B cell (primary cell): ENCODE results near the gene USP6NL. TPM values are rescaled to one million over a fixed set of nuclear protein-coding genes. Genes with fewer than 3 reads are reported as not detected.

Experiments
- ATAC-seq: fragments of 200-7000 bp; cut with Tn5 transposase; one replicate; pipeline ENCODE4 v1.10.0; 2021; ENCODE audit warnings: low read depth, mild to moderate bottlenecking, moderate number of reproducible peaks, moderate library complexity
- CTCF ChIA-PET: fragments of 350-600 bp; sonication (Branson Sonifier 250); formaldehyde crosslinking; loops from one replicate; lab custom pipeline; 2021; ENCODE audit warnings: antibody characterized with exemption, inconsistent platforms; lab: Charles Lee
- POLR2A ChIA-PET: fragments of 350-600 bp; sonication (Branson Sonifier 250); formaldehyde crosslinking; loops from one replicate; lab custom pipeline; 2021; ENCODE audit warnings: antibody characterized with exemption; lab: Charles Lee
- DNase-seq: peaks from one replicate; pipeline ENCODE4 v3.0.0; 2013
- H2AFZ ChIP-seq: 2 replicates; pipeline ENCODE4 v1.6.1; 2012; ENCODE audit warnings: mild to moderate bottlenecking, low read depth, low read length; ENCODE audit not compliant: insufficient read depth, poor library complexity, severe bottlenecking
- H3K27ac ChIP-seq, 2 donors: 1 replicate in 1 of 2; 2 replicates in 1 of 2; pipeline ENCODE4 v1.5.1; 2012 to 2013; ENCODE audit warnings: low read length in 2 of 2, mild to moderate bottlenecking in 2 of 2, moderate library complexity in 1 of 2
- H3K27me3 ChIP-seq, 4 experiments: fragments of 200-600 bp in 1 of 4; sonication (generic) in 1 of 4; replicated peaks in 1 of 4; 1 replicate in 2 of 4; 2 replicates in 2 of 4; pipeline versions ENCODE4 v1.6.1 to v1.7.0; 2013 to 2016; ENCODE audit warnings: low read length in 3 of 4, mild to moderate bottlenecking in 2 of 4, mixed read lengths in 1 of 4, moderate library complexity in 1 of 4; ENCODE audit not compliant: insufficient read depth in 4 of 4, control insufficient read depth in 3 of 4; ENCODE audit errors: control extremely low read depth in 1 of 4
- H3K36me3 ChIP-seq, 2 experiments: replicated peaks in 1 of 2; 1 replicate in 1 of 2; 2 replicates in 1 of 2; pipeline versions ENCODE4 v1.6.1 to v1.7.1; 2013; ENCODE audit warnings: low read length in 1 of 2; ENCODE audit not compliant: insufficient read depth in 2 of 2, control insufficient read depth in 1 of 2; ENCODE audit errors: control extremely low read depth in 1 of 2, extremely low read depth in 1 of 2
- H3K4me1 ChIP-seq, 2 donors: fragments of 200-600 bp in 1 of 2; sonication (generic) in 1 of 2; 1 replicate in 1 of 2; 2 replicates in 1 of 2; pipeline versions ENCODE4 v1.5.1 to v1.6.1; 2013 to 2017; ENCODE audit warnings: low read length in 2 of 2; ENCODE audit not compliant: control insufficient read depth in 2 of 2, insufficient read depth in 2 of 2
- H3K4me2 ChIP-seq: replicated peaks from 2 replicates; pipeline ENCODE3; 2012; ENCODE audit warnings: mild to moderate bottlenecking, low read depth, low read length; ENCODE audit not compliant: poor library complexity, severe bottlenecking
- H3K4me3 ChIP-seq, 5 experiments: fragments of 200-600 bp in 1 of 5; sonication (generic) in 1 of 5; 1 replicate in 3 of 5; 2 replicates in 2 of 5; pipeline versions ENCODE4 v1.5.1 to v1.7.0; 2011 to 2016; ENCODE audit warnings: low read length in 4 of 5, mild to moderate bottlenecking in 4 of 5, low read depth in 2 of 5, control low read depth in 1 of 5, moderate library complexity in 1 of 5; ENCODE audit not compliant: insufficient read depth in 1 of 5; ENCODE audit errors: control extremely low read depth in 1 of 5, extremely low read depth in 1 of 5
- H3K79me2 ChIP-seq: fragments of 200-600 bp; sonication (generic); one replicate; pipeline ENCODE4 v1.6.0; 2016; ENCODE audit warnings: low read length; ENCODE audit not compliant: control insufficient read depth, insufficient read depth
- H3K9ac ChIP-seq: fragments of 200-600 bp; sonication (generic); 2 replicates; pipeline ENCODE4 v1.6.1; 2017; ENCODE audit warnings: mild to moderate bottlenecking, low read length, moderate library complexity
- H3K9me3 ChIP-seq, 3 donors: one replicate each; pipeline versions ENCODE4 v1.6.1 to v1.7.1; 2013; ENCODE audit warnings: low read length in 2 of 3; ENCODE audit not compliant: control insufficient read depth in 2 of 3, insufficient read depth in 1 of 3; ENCODE audit errors: control extremely low read depth in 1 of 3
- H4K20me1 ChIP-seq: 2 replicates; pipeline ENCODE4 v1.6.0; 2012; ENCODE audit warnings: mild to moderate bottlenecking, low read length; ENCODE audit not compliant: insufficient read depth, control insufficient read depth, poor library complexity, severe bottlenecking
- H3K27ac Mint-ChIP-seq: one replicate; pipeline ENCODE4 v1.8.0; 2021; ENCODE audit warnings: mixed read lengths
- H3K27me3 Mint-ChIP-seq: one replicate; pipeline ENCODE4 v1.8.0; 2021; ENCODE audit warnings: mixed read lengths
- H3K4me1 Mint-ChIP-seq: one replicate; pipeline ENCODE4 v1.8.0; 2021; ENCODE audit warnings: mixed read lengths
- H3K4me3 Mint-ChIP-seq: one replicate; pipeline ENCODE4 v1.8.0; 2021; ENCODE audit warnings: mixed read lengths
- H3K9me3 Mint-ChIP-seq: one replicate; pipeline ENCODE4 v1.8.0; 2022; ENCODE audit warnings: mixed read lengths; ENCODE audit not compliant: insufficient read depth
- EZH2 ChIP-seq: IDR thresholded peaks from 2 replicates; pipeline ENCODE4 v1.6.1; 2012; ENCODE audit warnings: borderline replicate concordance, low read depth, mild to moderate bottlenecking, moderate library complexity, low read length; ENCODE audit not compliant: insufficient read depth, poor library complexity, severe bottlenecking
- WGBS: methylation state at CpG from one replicate; pipeline ENCODE4 v1.1.5; 2013; ENCODE audit warnings: missing lambda C conversion rate; ENCODE audit not compliant: insufficient coverage; 5-methylcytosine and 5-hydroxymethylcytosine counted together
- intact Hi-C: fragments of 100-400 bp; cut with micrococcal nuclease; formaldehyde crosslinking; loops from one replicate; pipeline ENCODE4 v1.10.0; 2022
- polyA plus RNA-seq: library from polyadenylated mRNA; depleted of rRNA; stranded (reverse); fragments of >200 nt; gene quantifications from 2 replicates; pipeline ENCODE4 v1.2.3, GENCODE V29; 2012
- total RNA-seq, 2 donors: library from RNA; stranded (reverse); fragments of 120-200 nt in 1 of 2; gene quantifications; 1 replicate in 1 of 2; 2 replicates in 1 of 2; pipeline versions ENCODE4 v1.2.3 to v1.2.4, GENCODE V29; 2013 to 2022
- TF ChIP-seq, protein P1 (sequence below): fragments of 200-600 bp; IDR thresholded peaks from one replicate; pipeline ENCODE4 v1.8.0; 2022; ENCODE audit warnings: antibody characterized with exemption, mild to moderate bottlenecking

Gene USP6NL
- total and polyA plus RNA-seq, 2 donors (not counting 1 experiment from before 2014, with no cell fraction given): 27.0 to 61.5 TPM

DNA sequence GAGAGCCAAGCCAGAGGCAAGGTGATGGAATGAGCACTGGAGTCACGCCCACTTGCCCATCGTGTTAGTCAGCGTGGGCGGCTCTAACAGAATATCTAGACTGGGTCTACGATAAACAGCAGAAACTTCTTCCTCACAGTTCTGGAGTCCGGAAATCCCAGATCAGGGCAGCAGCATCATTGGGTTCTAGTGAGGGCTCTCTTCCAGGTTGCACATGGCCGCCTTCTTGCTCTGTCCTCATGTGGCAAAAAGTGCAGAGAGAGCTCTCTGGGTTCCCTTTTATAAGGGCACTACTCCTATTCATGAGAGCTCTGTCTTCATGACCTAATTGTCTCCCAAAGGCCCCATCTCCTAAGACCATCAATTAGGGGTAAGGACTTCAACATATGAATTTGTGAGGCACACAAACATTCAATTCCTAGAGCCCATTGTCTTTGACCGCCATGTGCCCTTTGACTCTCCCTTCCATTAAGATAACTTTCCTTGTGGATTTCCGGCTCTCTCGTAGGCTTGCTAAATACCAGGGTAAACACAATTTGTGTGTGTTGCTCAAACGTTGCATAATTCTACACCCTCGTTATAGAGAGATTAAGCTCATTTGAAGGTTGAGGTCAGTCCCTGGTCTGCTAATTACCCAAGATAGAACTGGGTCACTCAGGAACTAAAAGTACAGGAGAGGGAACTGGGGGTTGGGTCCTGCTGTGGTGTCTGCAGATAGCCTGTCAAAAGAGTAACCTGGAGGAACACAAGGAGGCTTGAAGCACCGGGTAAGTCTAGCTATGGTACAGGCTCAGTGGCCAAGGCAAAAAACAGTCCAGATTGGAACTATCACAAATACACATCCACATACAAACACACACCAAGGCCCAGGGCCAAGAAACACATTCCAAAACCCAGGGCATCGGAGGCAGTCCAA lies 28.7 kb upstream of the USP6NL start:
- ChIA-PET POLR2A (no interaction called here), CTCF (no interaction called here)
- Histone ChIP-seq H3K27ac (no peak overlapping the region), H3K4me3 (no peak overlapping the region), H2AFZ (no peak overlapping the region), H3K9me3 (no peaks in the 10 kb centered on the region), H3K4me1 (peaks cover 28 to 29% of the 10 kb centered on the region in 2 donors), H3K27me3 (no peaks in the 10 kb centered on the region), H3K36me3 (no peaks in the 10 kb centered on the region), H3K9ac (no peak overlapping the region), H3K79me2 (peaks cover 7% of the 10 kb centered on the region), H4K20me1 (no peaks in the 10 kb centered on the region), H3K4me2 (no peak overlapping the region)
- TF ChIP-seq EZH2: no peak
- TF ChIP-seq, protein P1, sequence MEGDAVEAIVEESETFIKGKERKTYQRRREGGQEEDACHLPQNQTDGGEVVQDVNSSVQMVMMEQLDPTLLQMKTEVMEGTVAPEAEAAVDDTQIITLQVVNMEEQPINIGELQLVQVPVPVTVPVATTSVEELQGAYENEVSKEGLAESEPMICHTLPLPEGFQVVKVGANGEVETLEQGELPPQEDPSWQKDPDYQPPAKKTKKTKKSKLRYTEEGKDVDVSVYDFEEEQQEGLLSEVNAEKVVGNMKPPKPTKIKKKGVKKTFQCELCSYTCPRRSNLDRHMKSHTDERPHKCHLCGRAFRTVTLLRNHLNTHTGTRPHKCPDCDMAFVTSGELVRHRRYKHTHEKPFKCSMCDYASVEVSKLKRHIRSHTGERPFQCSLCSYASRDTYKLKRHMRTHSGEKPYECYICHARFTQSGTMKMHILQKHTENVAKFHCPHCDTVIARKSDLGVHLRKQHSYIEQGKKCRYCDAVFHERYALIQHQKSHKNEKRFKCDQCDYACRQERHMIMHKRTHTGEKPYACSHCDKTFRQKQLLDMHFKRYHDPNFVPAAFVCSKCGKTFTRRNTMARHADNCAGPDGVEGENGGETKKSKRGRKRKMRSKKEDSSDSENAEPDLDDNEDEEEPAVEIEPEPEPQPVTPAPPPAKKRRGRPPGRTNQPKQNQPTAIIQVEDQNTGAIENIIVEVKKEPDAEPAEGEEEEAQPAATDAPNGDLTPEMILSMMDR: no peak
- H3K27ac Mint-ChIP-seq: peak overlapping the region; percentile 26
- intact Hi-C loops: loop anchor here (5.0 kb wide), 1 partner anchor 43 kb away; no protein-coding TSS in a partner anchor
- peaks cover 45% of the 10 kb centered on the region for H3K4me1 Mint-ChIP-seq
- no peaks in the 10 kb centered on the region for H3K9me3 Mint-ChIP-seq
- H3K27me3 Mint-ChIP-seq: no peaks in the 10 kb centered on the region
- WGBS: 96% methylated on average over 13 of the region's 14 CpGs
- H3K4me3 Mint-ChIP-seq: no peak overlapping the region
- DNase-seq (no peak), ATAC-seq (no peak)

DNA sequence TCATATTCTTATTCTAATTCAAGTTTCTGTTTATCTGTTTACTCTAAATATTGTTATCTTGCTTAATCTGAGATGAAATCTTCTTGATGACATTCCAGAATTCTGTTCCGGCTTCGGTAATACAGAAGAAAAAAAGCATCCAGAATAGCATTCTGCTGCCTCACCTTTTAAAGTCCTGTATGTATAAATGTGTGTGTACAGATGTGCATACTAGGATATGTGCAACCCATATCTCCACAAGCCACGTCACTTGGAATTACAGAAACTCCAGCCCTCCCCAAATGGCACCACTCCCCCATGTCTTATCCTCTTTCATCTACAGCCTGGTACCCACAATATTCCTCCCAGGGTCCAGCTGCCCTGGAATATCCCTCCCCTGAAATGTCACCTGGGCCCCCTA lies 27.9 kb upstream of the USP6NL start:
- Histone ChIP-seq H3K79me2 (peaks cover 7% of the 10 kb centered on the region), H3K27ac (no peak overlapping the region), H3K4me1 (peaks cover 28 to 29% of the 10 kb centered on the region in 2 donors), H3K4me2 (no peak overlapping the region), H3K9me3 (no peaks in the 10 kb centered on the region), H3K9ac (no peak overlapping the region), H2AFZ (no peak overlapping the region), H4K20me1 (no peaks in the 10 kb centered on the region), H3K27me3 (no peaks in the 10 kb centered on the region), H3K4me3 (no peak overlapping the region), H3K36me3 (no peaks in the 10 kb centered on the region)
- Mint-ChIP-seq H3K4me3 (no peak overlapping the region), H3K9me3 (no peaks in the 10 kb centered on the region), H3K27me3 (no peaks in the 10 kb centered on the region), H3K4me1 (peaks cover 48% of the 10 kb centered on the region), H3K27ac (peak overlapping the region; percentile 41)
- no CpG with 5 or more reads among the region's 3 CpGs for WGBS
- CTCF ChIA-PET: no interaction called here
- POLR2A ChIA-PET: no interaction called here
- DNase-seq (no peak), ATAC-seq (no peak)
- intact Hi-C loops: loop anchor here (5.0 kb wide), 1 partner anchor 42 kb away; no protein-coding TSS in a partner anchor
- TF ChIP-seq EZH2: no peak
- TF ChIP-seq, protein P1: no peak
